HFFc6 (cell line): ENCODE data around the gene SBK3. TPM values are rescaled to one million over a fixed set of nuclear protein-coding genes. Genes with fewer than 3 reads are reported as not detected.
A peak's percentile ranks its signal among the peaks of the same experiment; 100 is the strongest.
"Not testable (repeated sequence)": the region's sequence is repeated elsewhere in the genome, so short reads cannot be mapped to it uniquely, and the experiment has no call there.

Experiments used
- DNase-seq: peaks from one replicate; pipeline ENCODE4 v3.0.0-alpha.2; 2018
- H3K27ac Mint-ChIP-seq: 2 replicates; pipeline ENCODE4 v1.8.0; 2020; ENCODE audit warnings: mild to moderate bottlenecking, mixed read lengths
- H3K27me3 Mint-ChIP-seq: 2 replicates; pipeline ENCODE4 v1.8.0; 2021; ENCODE audit warnings: mild to moderate bottlenecking, moderate library complexity, mixed read lengths; ENCODE audit not compliant: insufficient read depth
- H3K36me3 Mint-ChIP-seq: 2 replicates; pipeline ENCODE4 v1.8.0; 2021; ENCODE audit warnings: low read depth, mixed read lengths
- H3K4me1 Mint-ChIP-seq: 2 replicates; pipeline ENCODE4 v1.8.0; 2020; ENCODE audit warnings: low read depth, mixed read lengths
- H3K4me3 Mint-ChIP-seq: 2 replicates; pipeline ENCODE4 v1.8.0; 2020; ENCODE audit warnings: mild to moderate bottlenecking, moderate library complexity, mixed read lengths
- H3K9me3 Mint-ChIP-seq: 2 replicates; pipeline ENCODE4 v1.8.0; 2020; ENCODE audit warnings: mild to moderate bottlenecking, mixed read lengths
- CTCF ChIP-seq: fragments of 200-600 bp; sonication (generic); IDR thresholded peaks from 2 replicates; pipeline ENCODE4 v1.5.0; 2021; ENCODE audit warnings: antibody characterized with exemption, mild to moderate bottlenecking
- total RNA-seq, 6 experiments: library from RNA; stranded (reverse); fragmentation: NEBNext Ultra II Directional; extraction: Animal tissue kit (Norgen Biotek cat#: 25700); gene quantifications; 2 replicates in 1 of 6; 3 replicates in 5 of 6; pipeline ENCODE4 v1.2.3, GENCODE V29; 2021

The SBK3 gene
- total RNA-seq, 6 experiments from 2014 or later: not detected

DNA sequence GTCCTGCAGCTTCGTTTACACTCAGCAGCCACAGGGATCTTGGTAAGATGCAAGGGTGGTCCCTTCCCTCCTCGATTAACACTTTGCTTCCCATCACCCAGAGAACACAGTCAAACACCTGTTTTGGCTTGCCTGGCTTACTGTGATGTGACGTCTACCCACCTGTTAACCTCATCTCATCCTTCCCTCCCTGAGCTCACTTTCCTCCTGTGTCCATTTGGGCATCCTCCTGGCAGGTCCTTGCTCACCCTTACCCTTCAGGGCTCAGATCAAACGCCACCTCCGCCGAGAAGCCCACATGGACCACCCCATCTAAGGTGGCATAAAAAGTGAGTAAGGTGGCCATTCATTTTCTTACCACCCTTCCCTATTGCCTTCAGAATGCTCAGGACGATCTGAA is 44.8 kb upstream of the SBK3 start:
- Mint-ChIP-seq H3K9me3 (no peaks in the 10 kb centered on the region), H3K4me3 (no peak overlapping the region), H3K27ac (no peak overlapping the region), H3K36me3 (peaks cover 19% of the 10 kb centered on the region), H3K27me3 (peaks cover 3% of the 10 kb centered on the region), H3K4me1 (peaks cover 18% of the 10 kb centered on the region)
- no peak for TF ChIP-seq CTCF
- no peak for DNase-seq

DNA sequence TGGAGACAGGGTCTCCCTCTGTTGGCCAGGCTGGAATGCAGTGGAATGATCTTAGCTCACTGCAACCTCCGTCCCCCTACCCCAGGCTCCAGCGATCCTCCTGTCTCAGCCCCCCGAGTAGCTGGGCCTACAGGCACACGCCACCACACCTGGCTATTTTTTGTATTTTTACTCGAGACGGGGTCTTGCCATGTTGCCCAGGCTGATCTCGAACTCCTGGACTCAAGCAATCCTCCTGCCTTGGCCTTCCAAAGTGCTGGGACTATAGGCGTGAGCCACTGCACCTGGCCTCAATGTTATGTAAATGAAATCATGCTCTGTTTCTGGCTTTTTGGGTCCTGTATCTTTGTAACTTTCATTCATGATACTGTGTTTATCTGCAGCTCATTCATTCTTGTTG is 43.4 kb upstream of the SBK3 start:
- Mint-ChIP-seq H3K36me3 (peaks cover 11% of the 10 kb centered on the region), H3K4me3 (no peak overlapping the region), H3K27me3 (peaks cover 5% of the 10 kb centered on the region), H3K27ac (no peak overlapping the region), H3K9me3 (no peaks in the 10 kb centered on the region), H3K4me1 (peaks cover 19% of the 10 kb centered on the region)
- no peak for DNase-seq
- no peak for TF ChIP-seq CTCF

DNA sequence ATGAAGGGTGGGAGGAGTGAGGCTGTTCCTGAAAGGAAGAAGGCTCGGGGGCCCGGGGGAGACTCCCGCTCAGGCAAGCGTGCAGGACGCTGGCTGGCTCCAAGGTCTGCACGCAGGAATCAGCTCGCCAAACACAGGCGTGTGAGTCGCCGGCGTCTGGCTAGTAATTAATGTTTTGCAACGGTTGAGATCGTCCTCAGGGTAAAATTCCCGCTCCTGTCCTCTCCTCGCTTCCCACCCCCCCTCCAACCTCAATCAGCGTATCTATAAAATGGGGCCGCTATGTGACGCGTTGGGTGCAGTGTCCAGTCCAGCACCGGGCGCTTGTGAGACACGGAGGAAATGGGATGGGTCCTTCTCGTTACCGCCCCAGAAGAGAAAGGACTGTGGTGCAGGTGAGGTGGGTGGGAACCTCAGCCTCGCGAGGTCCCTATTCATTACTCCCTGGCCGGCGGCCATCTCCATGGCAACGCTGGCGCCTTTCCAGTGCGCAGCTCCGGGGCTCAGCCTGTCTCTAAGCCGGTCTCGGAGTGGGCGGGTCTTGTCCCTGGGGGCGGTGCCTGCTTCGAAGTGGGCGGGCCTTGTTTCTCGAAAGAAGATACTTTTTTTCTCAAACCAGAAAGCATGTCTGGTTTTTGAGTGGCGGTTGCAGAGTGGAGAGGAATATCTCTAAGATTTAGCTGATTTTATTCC is 41.8 kb upstream of the SBK3 start:
- Mint-ChIP-seq H3K4me3 (peak overlapping the region; percentile 85), H3K27ac (peak overlapping the region; percentile 67; the same call in 1 of the 2 replicates), H3K27me3 (peaks cover 5% of the 10 kb centered on the region), H3K9me3 (no peaks in the 10 kb centered on the region), H3K4me1 (peaks cover 21% of the 10 kb centered on the region), H3K36me3 (peaks cover 8% of the 10 kb centered on the region)
- DNase-seq: peak; percentile 86
- TF ChIP-seq CTCF: no peak

DNA sequence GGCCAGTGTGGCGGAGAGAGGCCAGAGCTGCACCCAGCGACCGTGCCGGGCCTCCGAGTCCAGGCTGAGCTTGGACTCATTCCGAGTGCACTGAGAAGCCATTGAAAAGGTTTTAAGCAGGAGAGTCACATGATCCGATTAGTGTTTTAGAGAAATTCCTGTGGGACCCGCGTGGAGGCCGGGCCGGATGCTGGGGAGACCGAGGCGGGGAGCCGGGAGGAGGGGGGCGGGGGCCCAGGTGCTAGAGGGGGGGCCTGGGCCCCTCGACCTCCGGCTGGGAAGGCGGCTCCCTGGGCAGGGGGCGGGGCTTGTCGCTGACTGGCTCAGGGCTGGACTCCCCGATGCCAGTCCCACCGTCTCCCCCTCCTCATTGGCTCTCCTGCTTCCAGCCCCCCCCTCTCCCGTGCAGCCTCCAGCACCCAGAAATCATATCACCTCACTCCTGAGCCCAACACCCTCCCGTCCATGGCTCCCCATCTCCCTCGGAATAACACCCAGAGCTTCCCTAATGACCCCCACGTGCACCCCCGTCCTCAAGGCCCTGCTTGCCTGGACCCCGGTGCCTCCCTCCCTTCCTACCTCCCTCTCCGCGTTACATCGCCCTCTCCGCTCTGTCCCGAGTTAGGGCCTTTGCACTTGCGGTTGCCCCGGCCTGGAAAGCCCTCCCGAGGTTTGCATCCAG is 40.5 kb upstream of the SBK3 start:
- Mint-ChIP-seq H3K27me3 (peaks cover 5% of the 10 kb centered on the region), H3K36me3 (no peaks in the 10 kb centered on the region), H3K4me1 (peaks cover 33% of the 10 kb centered on the region), H3K4me3 (peak overlapping the region; percentile 79), H3K27ac (peak overlapping the region; percentile 67), H3K9me3 (no peaks in the 10 kb centered on the region)
- DNase-seq: peak; percentile 48
- no peak for TF ChIP-seq CTCF

- H3K9me3 Mint-ChIP-seq: no peaks in the 10 kb centered on the region
- H3K36me3 Mint-ChIP-seq: peaks cover 2% of the 10 kb centered on the region
- H3K4me1 Mint-ChIP-seq: peaks cover 33% of the 10 kb centered on the region
- no peak for DNase-seq
- H3K27ac Mint-ChIP-seq: no peak overlapping the region
- H3K4me3 Mint-ChIP-seq: no peak overlapping the region
- no peak for TF ChIP-seq CTCF
- peaks cover 2% of the 10 kb centered on the region for H3K27me3 Mint-ChIP-seq
These were observed 39.5 kb upstream of the SBK3 start for GRCh38 chr19:55584871-55585270.

DNA sequence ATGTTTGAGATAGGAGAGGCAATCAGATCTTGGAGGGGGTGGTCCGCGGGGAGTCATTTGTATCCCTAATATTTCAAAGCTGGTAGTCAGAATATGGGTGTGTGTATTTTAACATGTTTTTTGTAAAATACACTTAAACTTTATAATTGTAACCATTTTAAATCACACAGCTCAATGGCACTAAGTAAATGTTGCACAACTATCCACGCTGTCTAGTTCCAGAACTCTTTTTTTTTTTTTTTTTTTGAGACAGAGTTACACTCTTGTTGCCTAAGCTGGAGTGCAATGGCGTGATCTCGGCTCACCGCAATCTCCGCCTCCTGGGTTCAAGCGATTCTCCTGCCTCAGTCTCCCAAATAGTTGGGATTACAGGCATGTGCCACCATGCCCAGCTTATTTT is 38.6 kb upstream of the SBK3 start:
- DNase-seq, H3K9me3 Mint-ChIP-seq, H3K4me3 Mint-ChIP-seq, H3K27ac Mint-ChIP-seq, H3K27me3 Mint-ChIP-seq, H3K36me3 Mint-ChIP-seq: not testable (repeated sequence)
- peaks cover 33% of the 10 kb centered on the region for H3K4me1 Mint-ChIP-seq

- peaks cover 31% of the 10 kb centered on the region for H3K4me1 Mint-ChIP-seq
- not testable (repeated sequence) for DNase-seq, H3K27me3 Mint-ChIP-seq, H3K27ac Mint-ChIP-seq, H3K9me3 Mint-ChIP-seq
- H3K36me3 Mint-ChIP-seq: peaks cover 10% of the 10 kb centered on the region
- H3K4me3 Mint-ChIP-seq: peak overlapping the region; percentile 95; the same call in 1 of the 2 replicates
These were observed 36.9 kb upstream of the SBK3 start for GRCh38 chr19:55582284-55582683.
